ENCODE results near the gene QTRT2. TPM values are rescaled to one million over a fixed set of nuclear protein-coding genes. Genes with fewer than 3 reads are reported as not detected.

The QTRT2 gene
- total RNA-seq, 1 donor from 2014 or later, result 32.1 TPM

GRCh38 chr3:114101101-114101500 is 44.6 kb downstream of the QTRT2 start:
- Mint-ChIP-seq H3K36me3 (no peaks in the 10 kb centered on the region), H3K27me3 (ENCODE audit: insufficient read depth, low read depth) (no peaks in the 10 kb centered on the region), H3K9me3 (peaks cover 4% of the 10 kb centered on the region), H3K4me3 (no peak overlapping the region), H3K27ac (no peak overlapping the region), H3K4me1 (peaks cover 16% of the 10 kb centered on the region)
- Histone ChIP-seq H3K79me2 (ENCODE audit: low read depth) (no peaks in the 10 kb centered on the region), H3K27me3 (no peaks in the 10 kb centered on the region), H3K27ac (no peak overlapping the region), H3K4me2 (peak overlapping the region; percentile 9), H3K9ac (no peak overlapping the region), H3K4me3 (no peak overlapping the region), H4K20me1 (ENCODE audit: low read depth) (no peaks in the 10 kb centered on the region), H3K4me1 (peaks cover 15% of the 10 kb centered on the region), H3K36me3 (no peaks in the 10 kb centered on the region), H3F3A (ENCODE audit: low read depth) (no peaks in the 10 kb centered on the region), H2AFZ (replicated peaks) (no peak overlapping the region), H3K9me3 (ENCODE audit: low read depth) (no peaks in the 10 kb centered on the region)
- TF ChIP-seq EZH2 (IDR thresholded peaks at IDR 0.05) (no peak), EZH2phosphoT487 (IDR thresholded peaks at IDR 0.05) (no peak), CTCF (IDR thresholded peaks at IDR 0.05) (no peak)
- DNase-seq (ENCODE audit: low spot score), result no peak

- Histone ChIP-seq H3K27ac (no peak overlapping the region), H4K20me1 (ENCODE audit: low read depth) (no peaks in the 10 kb centered on the region), H3K27me3 (no peaks in the 10 kb centered on the region), H3K9ac (no peak overlapping the region), H3K36me3 (no peaks in the 10 kb centered on the region), H3F3A (ENCODE audit: low read depth) (no peaks in the 10 kb centered on the region), H3K4me1 (peaks cover 18% of the 10 kb centered on the region), H3K4me2 (no peak overlapping the region), H2AFZ (replicated peaks) (no peak overlapping the region), H3K9me3 (ENCODE audit: low read depth) (no peaks in the 10 kb centered on the region), H3K4me3 (no peak overlapping the region), H3K79me2 (ENCODE audit: low read depth) (no peaks in the 10 kb centered on the region)
- Mint-ChIP-seq H3K27ac (peak overlapping the region; percentile 53), H3K4me3 (no peak overlapping the region), H3K4me1 (peaks cover 18% of the 10 kb centered on the region), H3K27me3 (ENCODE audit: insufficient read depth, low read depth) (no peaks in the 10 kb centered on the region), H3K36me3 (no peaks in the 10 kb centered on the region), H3K9me3 (no peaks in the 10 kb centered on the region)
- no peak for DNase-seq (ENCODE audit: low spot score)
- TF ChIP-seq EZH2phosphoT487 (IDR thresholded peaks at IDR 0.05), result no peak
- no peak for TF ChIP-seq CTCF (IDR thresholded peaks at IDR 0.05)
- no peak for TF ChIP-seq EZH2 (IDR thresholded peaks at IDR 0.05)
Measured at GRCh38 chr3:114103181-114103580, 46.6 kb downstream of the QTRT2 start.

GRCh38 chr3:114103858-114104257 is 47.3 kb downstream of the QTRT2 start:
- no peak for DNase-seq (ENCODE audit: low spot score)
- H3K4me3 Mint-ChIP-seq, result no peak overlapping the region
- no peaks in the 10 kb centered on the region for H3K9me3 ChIP-seq (ENCODE audit: low read depth)
- peaks cover 18% of the 10 kb centered on the region for H3K4me1 Mint-ChIP-seq
- H3K9ac ChIP-seq, result no peak overlapping the region
- H3K27ac Mint-ChIP-seq, result no peak overlapping the region
- no peak for TF ChIP-seq EZH2 (IDR thresholded peaks at IDR 0.05)
- no peak for TF ChIP-seq CTCF (IDR thresholded peaks at IDR 0.05)
- no peak for TF ChIP-seq EZH2phosphoT487 (IDR thresholded peaks at IDR 0.05)
- no peak overlapping the region for H3K4me2 ChIP-seq
- no peak overlapping the region for H3K27ac ChIP-seq
- H3F3A ChIP-seq (ENCODE audit: low read depth), result peaks cover under 1% of the 10 kb centered on the region
- H2AFZ ChIP-seq (replicated peaks), result no peak overlapping the region
- H3K36me3 ChIP-seq, result no peaks in the 10 kb centered on the region
- H4K20me1 ChIP-seq (ENCODE audit: low read depth), result no peaks in the 10 kb centered on the region
- H3K27me3 Mint-ChIP-seq (ENCODE audit: insufficient read depth, low read depth), result no peaks in the 10 kb centered on the region
- no peak overlapping the region for H3K4me3 ChIP-seq
- H3K4me1 ChIP-seq, result peaks cover 22% of the 10 kb centered on the region
- no peaks in the 10 kb centered on the region for H3K27me3 ChIP-seq
- no peaks in the 10 kb centered on the region for H3K36me3 Mint-ChIP-seq
- H3K79me2 ChIP-seq (ENCODE audit: low read depth), result no peaks in the 10 kb centered on the region
- no peaks in the 10 kb centered on the region for H3K9me3 Mint-ChIP-seq
